ENCODE data around the gene ZEB2. TPM values are rescaled to one million over a fixed set of nuclear protein-coding genes. Genes with fewer than 3 reads are reported as not detected.

The ZEB2 gene
- total and polyA plus RNA-seq, 8 donors, result 10.7 to 161 (median 43.1) TPM

- Histone ChIP-seq H3K4me1 (peaks cover 0 to 56% (median 5%) of the 10 kb centered on the region in 4 donors), H3K4me3 (no peak overlapping the region), H3K27ac (peak overlapping the region in 4 of 5 donors; percentile 21 to 97 (median 72)), H3K27me3 (peaks cover 0 to 9% (median 0%) of the 10 kb centered on the region in 3 donors), H3K36me3 (no peaks in the 10 kb centered on the region), H3K9me3 (no peaks in the 10 kb centered on the region)
- intact Hi-C loops (cut with DNase I; ENCODE audit: low total_unique reads), result no loop called here
- DNase-seq, result peak in 1 of 2 donors; percentile 59
- 33 to 48% (median 37%) methylated on average over 2 of the region's 2 CpGs for WGBS, 5 donors
- TF ChIP-seq POLR2AphosphoS5 (IDR thresholded peaks at IDR 0.05) (no peak), EP300 (IDR thresholded peaks at IDR 0.05) (no peak), POLR2A (IDR thresholded peaks at IDR 0.05) (no peak), CTCF (IDR thresholded peaks at IDR 0.05) (no peak)
Measured at GRCh38 chr2:144505245-144505831, 14.6 kb downstream of the ZEB2 start.

GRCh38 chr2:144504218-144504641, 15.7 kb downstream of the ZEB2 start:
- intact Hi-C loops (cut with DNase I; ENCODE audit: low total_unique reads), result no loop called here
- peaks cover 0 to 6% (median 0%) of the 10 kb centered on the region in 3 donors for H3K27me3 ChIP-seq
- H3K9me3 ChIP-seq, result no peaks in the 10 kb centered on the region
- 43 to 58% (median 49%) methylated on average over 6 of the region's 6 CpGs for WGBS, 5 donors
- no peak for DNase-seq
- TF ChIP-seq CTCF (IDR thresholded peaks at IDR 0.05) (no peak), EP300 (IDR thresholded peaks at IDR 0.05) (no peak), POLR2AphosphoS5 (IDR thresholded peaks at IDR 0.05) (no peak), POLR2A (IDR thresholded peaks at IDR 0.05) (no peak)
- no peak overlapping the region for H3K4me3 ChIP-seq
- H3K27ac ChIP-seq, result peak overlapping the region; percentile 8 to 97 (median 52)
- peaks cover 0 to 46% (median 4%) of the 10 kb centered on the region in 4 donors for H3K4me1 ChIP-seq
- no peaks in the 10 kb centered on the region for H3K36me3 ChIP-seq

- no peak for DNase-seq
- Histone ChIP-seq H3K27me3 (no peaks in the 10 kb centered on the region), H3K36me3 (no peaks in the 10 kb centered on the region), H3K9me3 (no peaks in the 10 kb centered on the region), H3K4me1 (peaks cover 0 to 40% (median 4%) of the 10 kb centered on the region in 4 donors), H3K4me3 (no peak overlapping the region), H3K27ac (peak overlapping the region; percentile 16 to 97 (median 52))
- 57 to 70% (median 65%) methylated on average over 5 of the region's 5 CpGs for WGBS, 5 donors
- intact Hi-C loops (cut with DNase I; ENCODE audit: low total_unique reads), result no loop called here
- TF ChIP-seq EP300 (IDR thresholded peaks at IDR 0.05), result no peak
- TF ChIP-seq CTCF (IDR thresholded peaks at IDR 0.05), result no peak
- TF ChIP-seq POLR2A (IDR thresholded peaks at IDR 0.05), result no peak
- no peak for TF ChIP-seq POLR2AphosphoS5 (IDR thresholded peaks at IDR 0.05)
Measured at GRCh38 chr2:144503242-144503641, 16.7 kb downstream of the ZEB2 start.

- H3K36me3 ChIP-seq, result no peaks in the 10 kb centered on the region
- H3K27me3 ChIP-seq, result no peaks in the 10 kb centered on the region
- H3K4me3 ChIP-seq, result no peak overlapping the region
- intact Hi-C loops (cut with DNase I; ENCODE audit: low total_unique reads), result no loop called here
- WGBS, 5 donors, result 45 to 55% (median 55%) methylated on average over 7 of the region's 7 CpGs
- H3K27ac ChIP-seq, result peak overlapping the region in 3 of 5 donors; percentile 52 to 97 (median 57)
- DNase-seq, result no peak
- peaks cover 0 to 38% (median 4%) of the 10 kb centered on the region in 4 donors for H3K4me1 ChIP-seq
- H3K9me3 ChIP-seq, result no peaks in the 10 kb centered on the region
- no peak for TF ChIP-seq CTCF (IDR thresholded peaks at IDR 0.05)
- no peak for TF ChIP-seq POLR2A (IDR thresholded peaks at IDR 0.05)
Measured at GRCh38 chr2:144502369-144502768, 17.6 kb downstream of the ZEB2 start.

Data from stomach (tissue), 9 donors.